Measurements from ENCODE around the gene SLC6A6.

SLC6A6 gene

GRCh38 chr3:14506626-14507304 lies 104.4 kb downstream of the SLC6A6 start:
- Histone ChIP-seq H3K36me3 (no peaks in the 10 kb centered on the region), H3K4me1 (ENCODE audit: control insufficient read depth in 1 of 2, insufficient read depth in 1 of 2, low read depth in 1 of 2, low read length in 1 of 2) (peaks cover 0 to 5% of the 10 kb centered on the region in 2 experiments), H3K27ac (no peak overlapping the region), H3K4me3 (ENCODE audit: low read depth in 1 of 2, low read length in 1 of 2) (no peak overlapping the region), H3K27me3 (peaks cover 4% of the 10 kb centered on the region), H3K9me3 (no peaks in the 10 kb centered on the region)
- no peak for TF ChIP-seq CTCF (IDR thresholded peaks at IDR 0.05)

- H3K4me1 ChIP-seq (ENCODE audit: control insufficient read depth in 1 of 2, insufficient read depth in 1 of 2, low read depth in 1 of 2, low read length in 1 of 2), result peaks cover 0 to 5% of the 10 kb centered on the region in 2 experiments
- no peaks in the 10 kb centered on the region for H3K36me3 ChIP-seq
- H3K4me3 ChIP-seq (ENCODE audit: low read depth in 1 of 2, low read length in 1 of 2), result no peak overlapping the region
- TF ChIP-seq CTCF (IDR thresholded peaks at IDR 0.05), result no peak
- peaks cover 4% of the 10 kb centered on the region for H3K27me3 ChIP-seq
- H3K9me3 ChIP-seq, result no peaks in the 10 kb centered on the region
- no peak overlapping the region for H3K27ac ChIP-seq
Observed at GRCh38 chr3:14507305-14507741, 104.9 kb downstream of the SLC6A6 start.

DNA sequence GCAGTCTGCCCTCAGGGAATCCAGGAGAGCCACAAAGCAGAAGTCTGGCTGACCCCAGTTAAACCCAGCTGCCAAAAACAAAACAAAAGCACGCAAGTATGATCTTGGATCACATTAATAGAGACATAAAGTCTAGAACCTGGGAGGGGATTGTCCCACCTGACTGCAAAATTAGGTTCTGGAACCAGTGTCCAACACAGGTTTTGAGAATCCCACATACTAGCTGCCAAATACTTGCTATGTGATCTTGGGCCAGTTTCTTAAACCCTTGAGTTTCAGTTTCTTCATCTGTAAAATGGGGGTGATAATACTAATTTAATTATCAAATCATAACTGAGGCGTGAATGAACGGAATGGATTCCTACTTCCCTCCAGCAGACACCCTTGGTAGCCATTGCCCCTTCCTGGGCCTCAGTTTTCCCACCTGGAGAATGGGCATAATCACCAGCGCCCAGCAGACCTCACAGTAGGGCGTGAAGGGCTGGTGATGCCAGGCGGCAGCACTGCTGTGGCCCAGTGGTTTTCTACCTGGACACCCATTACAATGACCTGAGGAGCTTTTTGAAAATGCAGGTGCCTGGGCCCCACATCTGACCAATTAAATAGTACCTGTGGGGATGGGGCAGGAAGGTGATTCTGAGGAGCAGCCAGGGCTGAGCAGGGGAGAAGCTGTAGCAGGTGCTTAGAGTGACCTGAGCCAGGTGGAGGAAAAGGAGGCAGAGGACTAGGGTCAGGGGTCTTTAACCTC lies 105.5 kb downstream of the SLC6A6 start:
- no peak overlapping the region for H3K27ac ChIP-seq
- H3K4me1 ChIP-seq (ENCODE audit: control insufficient read depth in 1 of 2, insufficient read depth in 1 of 2, low read depth in 1 of 2, low read length in 1 of 2), result peaks cover 0 to 5% of the 10 kb centered on the region in 2 experiments
- H3K27me3 ChIP-seq, result peaks cover 4% of the 10 kb centered on the region
- no peaks in the 10 kb centered on the region for H3K36me3 ChIP-seq
- no peak overlapping the region for H3K4me3 ChIP-seq (ENCODE audit: low read depth in 1 of 2, low read length in 1 of 2)
- no peak for TF ChIP-seq CTCF (IDR thresholded peaks at IDR 0.05)
- H3K9me3 ChIP-seq, result no peaks in the 10 kb centered on the region

GRCh38 chr3:14508505-14508819 lies 106.1 kb downstream of the SLC6A6 start:
- H3K36me3 ChIP-seq, result no peaks in the 10 kb centered on the region
- no peak for TF ChIP-seq CTCF (IDR thresholded peaks at IDR 0.05)
- H3K4me3 ChIP-seq (ENCODE audit: low read depth in 1 of 2, low read length in 1 of 2), result no peak overlapping the region
- H3K9me3 ChIP-seq, result no peaks in the 10 kb centered on the region
- peaks cover 0 to 5% of the 10 kb centered on the region in 2 experiments for H3K4me1 ChIP-seq (ENCODE audit: control insufficient read depth in 1 of 2, insufficient read depth in 1 of 2, low read depth in 1 of 2, low read length in 1 of 2)
- no peak overlapping the region for H3K27ac ChIP-seq
- peaks cover 4% of the 10 kb centered on the region for H3K27me3 ChIP-seq

DNA sequence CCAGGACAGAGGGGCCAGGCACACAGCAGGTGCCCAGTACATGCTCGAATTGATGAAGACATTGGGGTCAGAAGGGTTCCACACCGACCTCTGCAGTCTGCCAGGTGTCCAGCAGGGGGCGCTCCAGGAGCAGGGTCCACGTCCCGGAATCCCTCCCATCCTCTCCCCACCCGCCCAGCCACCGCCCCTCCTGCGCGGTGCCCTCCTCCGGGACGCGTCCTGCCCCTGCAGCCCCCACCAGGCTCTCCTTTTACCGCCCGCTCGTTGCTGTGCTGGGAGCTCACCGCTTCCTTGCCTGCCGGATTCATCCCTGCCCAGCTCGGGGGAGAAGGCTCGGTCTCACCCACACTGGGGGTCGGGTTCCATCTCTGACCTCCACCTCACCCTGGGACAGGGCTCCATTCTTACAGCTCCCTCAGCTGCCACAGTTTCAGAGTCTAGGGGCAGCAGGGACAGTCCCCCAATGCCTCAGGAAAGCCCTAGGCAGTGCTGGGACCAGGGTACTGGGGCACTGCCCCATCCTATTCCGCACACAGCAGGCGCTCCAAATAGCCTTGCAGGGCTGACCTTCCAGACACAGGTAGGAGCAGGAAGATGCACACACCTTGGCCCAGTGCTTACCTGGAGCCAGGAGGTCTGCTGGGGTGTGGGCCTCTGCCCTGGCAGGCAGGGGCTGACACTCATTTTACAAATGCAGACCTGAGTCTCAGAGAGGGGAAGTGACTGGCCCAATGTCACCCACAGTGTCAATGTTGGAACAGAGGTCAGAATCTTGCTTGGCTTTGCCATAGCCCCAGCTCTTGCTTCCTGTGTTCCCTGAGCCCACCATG lies 106.8 kb downstream of the SLC6A6 start:
- TF ChIP-seq CTCF (IDR thresholded peaks at IDR 0.05), result peak; percentile 94
- no peaks in the 10 kb centered on the region for H3K9me3 ChIP-seq
- no peak overlapping the region for H3K27ac ChIP-seq
- H3K4me3 ChIP-seq (ENCODE audit: low read depth in 1 of 2, low read length in 1 of 2), result no peak overlapping the region
- H3K4me1 ChIP-seq (ENCODE audit: control insufficient read depth in 1 of 2, insufficient read depth in 1 of 2, low read depth in 1 of 2, low read length in 1 of 2), result peaks cover 0 to 5% of the 10 kb centered on the region in 2 experiments
- peaks cover 4% of the 10 kb centered on the region for H3K27me3 ChIP-seq
- no peaks in the 10 kb centered on the region for H3K36me3 ChIP-seq

Measured in neutrophil (primary cell).